Measurements from ENCODE around the gene STARD9. TPM values are rescaled to one million over a fixed set of nuclear protein-coding genes. Genes with fewer than 3 reads are reported as not detected.

The STARD9 gene
- total and polyA plus RNA-seq, 9 of the 15 experiments (the other 6 are each of a cell fraction or from before 2014, with no cell fraction given), result 0.45 to 6.0 (median 3.6) TPM

- no peak for TF ChIP-seq PTRF (tag; IDR thresholded peaks at IDR 0.05)
- TF ChIP-seq ZNF584 (CRISPR knock-in tag; IDR thresholded peaks at IDR 0.05; ENCODE audit: low read depth), result no peak
- TF ChIP-seq TCF15 (CRISPR knock-in tag; IDR thresholded peaks at IDR 0.05), result no peak
- peak; percentile 91 for TF ChIP-seq ZFX (CRISPR knock-in tag; IDR thresholded peaks at IDR 0.05)
- no peak for TF ChIP-seq CBX2 (IDR thresholded peaks at IDR 0.05; ENCODE audit: insufficient read depth, low read length, poor library complexity, severe bottlenecking)
- no peak for TF ChIP-seq ZNF707 (CRISPR knock-in tag; conservative IDR thresholded peaks at IDR 0.05)
- no peak for TF ChIP-seq PYGO2 (tag; IDR thresholded peaks at IDR 0.05)
- 0 out of 2 replicates have a peak, but pooled peaks have one; percentile 40 for TF ChIP-seq ARID3B (CRISPR knock-in tag; IDR thresholded peaks at IDR 0.05; ENCODE audit: borderline replicate concordance)
- no peak for TF ChIP-seq ELF2 (CRISPR knock-in tag; IDR thresholded peaks at IDR 0.05)
- TF ChIP-seq THRAP3 (IDR thresholded peaks at IDR 0.05; ENCODE audit: borderline replicate concordance), result no peak
- no peak for TF ChIP-seq DPF2 (IDR thresholded peaks at IDR 0.05)
- no peak for TF ChIP-seq CEBPG (CRISPR knock-in tag; IDR thresholded peaks at IDR 0.05)
- TF ChIP-seq CEBPG (tag; conservative IDR thresholded peaks at IDR 0.05 in 1 of 2, IDR thresholded peaks at IDR 0.05 in 1 of 2), result no peak
- peak in 1 of 2 experiments; percentile 45; a peak in 1 of 4 replicates for TF ChIP-seq ZNF639 (CRISPR knock-in tag; conservative IDR thresholded peaks at IDR 0.05 in 1 of 2, IDR thresholded peaks at IDR 0.05 in 1 of 2)
- TF ChIP-seq ZNF280B (CRISPR knock-in tag; IDR thresholded peaks at IDR 0.05), result 0 out of 2 replicates have a peak, but pooled peaks have one; percentile 18
- TF ChIP-seq ZNF239 (CRISPR knock-in tag; IDR thresholded peaks at IDR 0.05), result no peak
- no peak for TF ChIP-seq STAT6 (CRISPR knock-in tag; IDR thresholded peaks at IDR 0.05)
- no peak for TF ChIP-seq ZNF217 (CRISPR knock-in tag; IDR thresholded peaks at IDR 0.05)
- TF ChIP-seq ZNF583 (CRISPR knock-in tag; IDR thresholded peaks at IDR 0.05), result no peak
- no peak for TF ChIP-seq EHMT2 (IDR thresholded peaks at IDR 0.05)
Measured at GRCh38 chr15:42736793-42737528, 161.6 kb downstream of the STARD9 start, which contains the start of gene CDAN1 (continued).
